AG10803 (cell line): ENCODE measurements around the gene CROCC.
"Not testable (repeated sequence)": the region's sequence is repeated elsewhere in the genome, so short reads cannot be mapped to it uniquely, and the experiment has no call there.

Experiments
- DNase-seq: peaks from one replicate; pipeline ENCODE4 v3.0.0; 2010; ENCODE audit warnings: low read depth
- H3K4me3 ChIP-seq: 2 replicates; pipeline ENCODE4 v1.5.1; 2011; ENCODE audit warnings: mild to moderate bottlenecking, low read length, control low read depth
- TF ChIP-seq, protein P1 (sequence below): conservative IDR thresholded peaks from 2 replicates; pipeline ENCODE4 v1.5.1; 2011; ENCODE audit warnings: mild to moderate bottlenecking, low read length, control low read depth, inconsistent platforms

Gene CROCC, protein sequence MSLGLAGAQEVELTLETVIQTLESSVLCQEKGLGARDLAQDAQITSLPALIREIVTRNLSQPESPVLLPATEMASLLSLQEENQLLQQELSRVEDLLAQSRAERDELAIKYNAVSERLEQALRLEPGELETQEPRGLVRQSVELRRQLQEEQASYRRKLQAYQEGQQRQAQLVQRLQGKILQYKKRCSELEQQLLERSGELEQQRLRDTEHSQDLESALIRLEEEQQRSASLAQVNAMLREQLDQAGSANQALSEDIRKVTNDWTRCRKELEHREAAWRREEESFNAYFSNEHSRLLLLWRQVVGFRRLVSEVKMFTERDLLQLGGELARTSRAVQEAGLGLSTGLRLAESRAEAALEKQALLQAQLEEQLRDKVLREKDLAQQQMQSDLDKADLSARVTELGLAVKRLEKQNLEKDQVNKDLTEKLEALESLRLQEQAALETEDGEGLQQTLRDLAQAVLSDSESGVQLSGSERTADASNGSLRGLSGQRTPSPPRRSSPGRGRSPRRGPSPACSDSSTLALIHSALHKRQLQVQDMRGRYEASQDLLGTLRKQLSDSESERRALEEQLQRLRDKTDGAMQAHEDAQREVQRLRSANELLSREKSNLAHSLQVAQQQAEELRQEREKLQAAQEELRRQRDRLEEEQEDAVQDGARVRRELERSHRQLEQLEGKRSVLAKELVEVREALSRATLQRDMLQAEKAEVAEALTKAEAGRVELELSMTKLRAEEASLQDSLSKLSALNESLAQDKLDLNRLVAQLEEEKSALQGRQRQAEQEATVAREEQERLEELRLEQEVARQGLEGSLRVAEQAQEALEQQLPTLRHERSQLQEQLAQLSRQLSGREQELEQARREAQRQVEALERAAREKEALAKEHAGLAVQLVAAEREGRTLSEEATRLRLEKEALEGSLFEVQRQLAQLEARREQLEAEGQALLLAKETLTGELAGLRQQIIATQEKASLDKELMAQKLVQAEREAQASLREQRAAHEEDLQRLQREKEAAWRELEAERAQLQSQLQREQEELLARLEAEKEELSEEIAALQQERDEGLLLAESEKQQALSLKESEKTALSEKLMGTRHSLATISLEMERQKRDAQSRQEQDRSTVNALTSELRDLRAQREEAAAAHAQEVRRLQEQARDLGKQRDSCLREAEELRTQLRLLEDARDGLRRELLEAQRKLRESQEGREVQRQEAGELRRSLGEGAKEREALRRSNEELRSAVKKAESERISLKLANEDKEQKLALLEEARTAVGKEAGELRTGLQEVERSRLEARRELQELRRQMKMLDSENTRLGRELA (N-terminal part only)

DNA sequence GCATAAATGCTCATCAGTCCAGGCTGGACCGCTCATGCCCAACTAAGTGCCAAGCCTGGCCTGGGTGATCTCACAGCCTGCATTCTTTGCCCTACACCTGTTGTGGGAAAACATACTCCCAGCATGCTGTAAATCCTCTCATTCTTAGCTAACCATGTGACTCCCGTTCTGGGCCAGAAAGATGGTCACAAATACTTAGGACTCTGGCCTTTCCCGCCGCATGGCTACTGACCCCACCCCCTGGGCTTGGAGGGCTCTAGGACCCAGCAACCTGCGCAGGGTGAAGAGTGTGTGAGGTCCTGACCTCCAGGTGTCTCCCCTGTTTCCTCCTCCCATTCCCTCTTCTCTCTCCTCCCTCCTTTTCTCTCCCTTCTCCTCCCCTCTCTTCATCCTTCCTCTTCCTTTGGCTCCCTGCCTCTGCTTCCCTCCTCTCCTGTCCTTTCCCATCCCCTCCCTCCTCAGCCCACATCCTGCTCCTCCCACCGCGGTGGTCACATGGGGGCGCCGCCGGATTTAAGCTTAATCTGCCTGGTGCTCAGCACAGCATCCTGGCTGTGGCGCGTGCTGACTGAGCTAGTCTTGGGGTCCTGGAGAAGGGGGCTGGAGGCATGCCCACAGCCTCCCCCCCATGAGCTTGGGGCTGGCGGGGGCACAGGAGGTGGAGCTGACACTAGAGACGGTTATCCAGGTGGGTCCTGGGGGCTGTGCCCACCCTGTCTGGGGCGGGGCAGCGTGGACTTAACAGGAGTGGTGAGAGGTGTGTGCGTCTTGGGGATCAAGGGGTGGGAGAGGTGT is at the start of gene CROCC:
TSS of gene CROCC (plus strand) at position 541 of the 795 bp plus-strand sequence. CDS start at position 629, 88 bp downstream.
- TF ChIP-seq, protein P1, sequence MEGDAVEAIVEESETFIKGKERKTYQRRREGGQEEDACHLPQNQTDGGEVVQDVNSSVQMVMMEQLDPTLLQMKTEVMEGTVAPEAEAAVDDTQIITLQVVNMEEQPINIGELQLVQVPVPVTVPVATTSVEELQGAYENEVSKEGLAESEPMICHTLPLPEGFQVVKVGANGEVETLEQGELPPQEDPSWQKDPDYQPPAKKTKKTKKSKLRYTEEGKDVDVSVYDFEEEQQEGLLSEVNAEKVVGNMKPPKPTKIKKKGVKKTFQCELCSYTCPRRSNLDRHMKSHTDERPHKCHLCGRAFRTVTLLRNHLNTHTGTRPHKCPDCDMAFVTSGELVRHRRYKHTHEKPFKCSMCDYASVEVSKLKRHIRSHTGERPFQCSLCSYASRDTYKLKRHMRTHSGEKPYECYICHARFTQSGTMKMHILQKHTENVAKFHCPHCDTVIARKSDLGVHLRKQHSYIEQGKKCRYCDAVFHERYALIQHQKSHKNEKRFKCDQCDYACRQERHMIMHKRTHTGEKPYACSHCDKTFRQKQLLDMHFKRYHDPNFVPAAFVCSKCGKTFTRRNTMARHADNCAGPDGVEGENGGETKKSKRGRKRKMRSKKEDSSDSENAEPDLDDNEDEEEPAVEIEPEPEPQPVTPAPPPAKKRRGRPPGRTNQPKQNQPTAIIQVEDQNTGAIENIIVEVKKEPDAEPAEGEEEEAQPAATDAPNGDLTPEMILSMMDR: no peak
- no peak within 1 kb of the TSS for H3K4me3 ChIP-seq
- DNase-seq: no peak

DNA sequence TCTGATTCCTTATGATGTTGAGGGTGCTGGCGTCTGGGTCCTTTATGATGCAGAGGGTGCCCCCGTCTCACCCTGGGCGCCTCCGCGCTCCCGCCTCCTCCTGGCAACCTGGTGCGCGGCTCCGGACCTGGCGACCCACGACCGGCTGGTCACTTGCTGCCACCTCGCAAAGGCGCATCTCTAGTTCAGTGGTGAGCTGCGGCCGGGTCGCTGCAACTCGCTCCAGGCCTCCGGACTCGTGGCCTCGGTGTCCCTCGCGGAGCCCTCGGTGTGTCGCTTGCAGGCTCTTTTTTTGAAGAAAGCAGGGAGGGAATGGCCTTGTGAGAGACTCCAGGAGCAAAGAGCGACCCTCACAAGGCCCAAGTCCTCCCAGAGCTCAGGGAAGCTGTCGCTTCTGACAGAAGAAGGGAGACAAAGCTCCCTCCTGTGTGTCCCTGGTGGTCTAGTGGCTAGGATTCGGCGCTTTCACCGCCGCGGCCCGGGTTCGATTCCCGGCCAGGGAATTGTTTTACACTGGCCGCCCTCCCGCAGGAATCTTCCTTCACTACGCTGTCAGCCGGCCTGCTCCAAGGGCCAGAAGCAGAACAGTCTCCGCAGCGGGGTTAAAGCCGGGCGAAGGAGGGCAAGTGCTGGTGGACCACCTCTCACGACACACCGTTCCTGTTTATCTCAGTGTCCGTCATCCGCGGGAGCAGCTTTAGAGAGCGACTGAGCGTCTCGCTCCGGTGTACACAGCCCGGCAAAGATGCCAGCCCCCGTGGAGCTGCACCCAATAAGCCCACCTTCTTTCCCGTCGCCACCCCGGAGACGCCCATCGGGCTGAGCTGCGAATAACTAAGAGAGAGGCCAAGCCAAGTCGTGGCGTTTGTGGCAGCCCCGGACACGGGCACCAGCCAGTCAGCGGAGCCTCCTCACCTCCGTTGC is 49.3 kb upstream of the CROCC start:
- not testable (repeated sequence) for H3K4me3 ChIP-seq
- peak; percentile 68 for DNase-seq

DNA sequence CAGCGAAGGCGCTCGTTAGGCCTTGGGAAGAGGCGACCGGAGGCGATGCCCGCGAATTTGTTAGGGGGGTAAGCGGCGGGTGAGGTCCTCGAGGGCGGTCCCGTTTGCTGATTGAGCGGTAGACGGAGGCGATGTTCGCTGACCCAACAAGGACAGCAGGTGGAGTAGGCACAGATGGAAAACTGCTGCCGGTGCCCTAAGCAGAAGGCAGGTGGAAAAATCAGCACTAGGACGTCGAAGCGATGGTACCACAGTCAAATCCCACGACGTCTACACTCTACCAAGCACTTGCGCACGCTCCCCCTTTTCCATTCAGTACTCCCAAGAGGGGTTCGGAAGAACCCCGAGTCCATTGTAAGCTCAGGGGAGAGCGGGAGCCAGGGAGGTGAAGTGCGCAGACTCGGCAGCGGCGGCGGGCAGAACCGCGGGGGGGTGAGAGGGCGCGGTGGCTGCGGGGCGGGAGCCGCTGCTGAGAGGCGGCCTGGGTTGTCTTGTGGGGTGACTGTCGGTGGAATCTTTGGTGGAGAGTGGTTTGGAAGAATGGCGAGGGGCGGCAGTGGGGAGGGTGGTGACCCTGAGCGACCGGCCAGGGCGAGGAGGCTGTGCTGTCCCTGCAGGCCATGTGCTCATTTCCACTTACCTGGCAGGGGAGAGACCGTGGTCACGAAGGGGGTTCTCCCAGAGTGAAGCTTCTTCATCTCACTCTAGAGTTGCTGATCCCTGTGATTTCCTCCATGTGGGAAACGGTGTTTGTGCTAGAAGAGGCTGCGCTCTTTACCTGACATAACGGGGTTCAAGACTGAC is 48.5 kb upstream of the CROCC start:
- DNase-seq, H3K4me3 ChIP-seq: not testable (repeated sequence)

DNA sequence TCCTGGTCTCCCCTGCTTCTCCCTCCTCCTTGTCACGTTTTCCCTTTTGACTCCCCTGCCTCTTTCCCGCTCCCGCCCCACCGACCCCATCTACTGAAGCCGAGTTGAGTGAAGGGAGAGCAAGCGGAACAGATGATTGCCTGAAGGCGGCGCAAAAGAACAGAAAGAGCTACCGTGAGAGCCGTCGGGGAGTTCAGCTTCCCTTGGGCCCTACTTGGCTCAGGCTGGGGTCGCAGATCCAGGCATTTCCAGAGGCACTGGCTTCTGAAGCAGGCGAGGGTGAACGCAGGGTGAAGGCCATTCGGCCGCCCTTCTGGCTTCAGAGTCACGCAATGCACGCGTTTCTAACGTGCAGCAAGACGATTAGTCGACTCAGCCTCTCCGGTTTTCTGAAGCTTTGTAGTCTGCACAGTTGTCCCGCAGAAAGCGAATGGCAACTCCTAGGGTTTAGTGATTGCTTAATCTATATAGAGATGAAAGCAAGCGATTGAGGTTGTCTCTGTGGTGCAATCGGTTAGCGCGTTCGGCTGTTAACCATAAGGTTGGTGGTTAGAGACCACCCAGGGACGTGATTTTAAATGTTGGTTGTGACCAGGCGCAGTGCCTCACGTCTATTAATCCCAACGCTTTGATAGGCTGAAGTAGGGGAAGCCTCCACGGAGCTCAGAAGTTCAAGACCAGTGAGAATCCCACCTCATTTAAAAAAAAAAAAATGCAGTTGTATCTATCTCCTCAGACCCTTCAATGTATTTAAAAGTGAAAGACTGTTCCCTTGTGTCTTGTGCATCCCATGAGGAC is 46.6 kb upstream of the CROCC start:
- H3K4me3 ChIP-seq, DNase-seq: not testable (repeated sequence)

DNA sequence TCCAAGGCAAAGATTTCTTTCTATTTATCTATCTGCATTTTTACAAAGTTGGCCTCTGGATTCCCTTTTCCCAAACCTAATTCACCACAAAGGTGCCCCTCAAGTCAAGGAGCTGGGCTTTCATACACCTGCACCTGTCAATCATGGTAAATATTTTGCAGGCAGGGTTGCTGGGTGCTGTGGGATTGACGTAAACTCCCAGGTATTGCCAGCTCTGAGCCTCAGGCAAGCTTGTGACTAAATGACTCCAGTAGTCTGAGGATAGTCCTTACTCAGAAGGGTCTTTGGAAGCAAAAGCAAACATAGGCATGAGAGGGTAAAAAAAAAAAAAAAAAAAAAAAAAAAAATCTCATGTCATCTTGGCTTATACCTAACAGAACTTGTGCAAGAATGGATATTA is 40.0 kb upstream of the CROCC start:
- not testable (repeated sequence) for H3K4me3 ChIP-seq, DNase-seq

DNA sequence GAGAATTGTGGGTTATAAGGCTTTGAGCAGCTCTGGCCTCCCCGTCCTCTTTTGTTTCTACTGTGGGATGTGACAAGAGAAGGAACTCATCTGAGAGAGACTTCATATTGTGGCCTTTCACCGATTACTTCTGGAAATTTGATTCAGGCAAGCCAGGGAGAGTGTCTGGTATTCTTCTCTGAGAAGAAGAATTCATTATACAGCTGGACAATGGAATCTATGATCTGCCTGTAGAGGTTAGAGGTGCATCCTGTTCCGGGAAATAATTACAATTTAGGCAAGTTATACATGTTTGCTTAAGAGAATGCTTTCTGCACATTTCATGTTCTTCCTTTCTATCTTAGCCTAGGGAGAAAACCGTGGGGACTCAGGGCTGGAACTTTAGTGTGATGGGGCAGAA is 38.7 kb upstream of the CROCC start:
- no peak for DNase-seq
- no peak overlapping the region for H3K4me3 ChIP-seq
- TF ChIP-seq, protein P1: no peak

DNA sequence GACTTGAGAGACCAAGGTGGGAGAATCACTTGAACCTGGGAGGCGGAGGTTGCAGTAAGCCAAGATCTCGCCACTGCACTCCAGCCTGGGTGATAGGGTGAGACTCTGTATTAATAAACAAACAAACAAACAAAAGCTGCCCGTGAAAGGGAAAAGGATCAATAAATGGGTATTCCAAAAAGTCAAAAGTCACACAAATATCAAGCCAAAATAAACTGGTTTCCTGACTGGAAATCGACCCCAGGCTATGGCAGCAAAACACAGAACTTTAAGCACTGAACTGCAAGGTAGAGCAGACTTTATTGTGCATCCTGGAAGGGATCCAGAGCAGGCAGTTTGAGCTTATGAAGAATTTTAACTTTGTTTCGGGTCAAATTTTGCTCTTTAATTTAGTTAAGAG is 37.2 kb upstream of the CROCC start:
- DNase-seq, H3K4me3 ChIP-seq: not testable (repeated sequence)
